Fibroblast of skin of abdomen (primary cell): ENCODE data around the gene CD79A. TPM values are rescaled to one million over a fixed set of nuclear protein-coding genes. Genes with fewer than 3 reads are reported as not detected.

Source experiments
- DNase-seq: peaks from one replicate; pipeline ENCODE4 v3.0.0-alpha.2; 2013
- polyA plus RNA-seq, 2 experiments: library from polyadenylated mRNA; unstranded; fragments of 120-200 nt; gene quantifications; one replicate each; pipeline ENCODE4 v1.2.1, GENCODE V29; 2013; ENCODE audit not compliant: insufficient read length in 2 of 2

The CD79A gene
- 0.63 TPM for polyA plus RNA-seq (2013, experiment 1 of 2; ENCODE audit: insufficient read length)
- 0.43 TPM for polyA plus RNA-seq (2013, experiment 2 of 2; ENCODE audit: insufficient read length)

DNA sequence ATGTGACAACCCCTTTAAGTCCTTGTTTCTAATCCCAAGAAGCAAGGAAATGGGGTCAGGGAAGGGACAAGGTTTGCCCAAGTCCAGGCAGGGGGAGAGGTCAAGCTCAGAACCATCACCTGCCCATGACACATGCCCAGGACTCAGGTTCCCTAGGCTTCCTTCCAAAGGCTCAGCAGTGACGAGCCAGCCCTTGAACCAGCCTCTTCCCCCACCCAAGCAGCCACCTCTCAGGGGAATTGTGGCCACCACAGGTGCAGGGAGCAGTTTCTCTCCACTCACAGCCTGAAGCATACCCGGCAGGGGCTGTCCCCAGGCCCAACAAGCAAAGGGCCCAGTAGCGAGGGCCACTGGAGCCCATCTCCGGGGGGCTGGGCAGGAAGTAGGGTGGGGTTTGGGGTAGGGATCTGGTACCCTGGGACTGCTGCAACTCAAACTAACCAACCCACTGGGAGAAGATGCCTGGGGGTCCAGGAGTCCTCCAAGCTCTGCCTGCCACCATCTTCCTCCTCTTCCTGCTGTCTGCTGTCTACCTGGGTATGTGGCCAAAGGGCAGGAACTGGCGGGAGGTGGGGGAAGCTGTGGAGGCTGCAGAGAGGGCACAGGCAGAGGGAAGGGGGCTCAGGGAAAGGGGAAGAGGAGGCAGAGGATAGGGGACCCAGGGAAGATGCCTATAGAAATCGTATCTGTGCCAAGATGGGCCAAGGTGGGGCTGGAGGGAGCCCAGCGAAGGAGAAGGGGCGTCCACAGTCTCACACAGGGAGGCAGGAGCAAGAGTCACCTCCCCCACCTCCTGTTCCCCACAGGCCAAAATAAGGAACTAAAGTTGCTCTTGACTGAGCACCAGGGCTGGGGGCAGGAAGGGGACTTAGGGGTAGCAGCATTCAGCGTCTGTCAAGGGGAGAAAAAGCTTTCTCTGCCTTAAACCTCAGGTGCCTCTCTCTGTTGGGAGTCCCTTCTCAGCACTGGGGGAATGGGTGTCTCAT, at the start of gene CD79A:
Gene CD79A (plus strand): TSS at position 433 of the 986 bp plus-strand sequence. CDS start 26 bp downstream, at position 459.
- DNase-seq, result no peak

- DNase-seq, result no peak
Measured at GRCh38 chr19:41837981-41838708, 38.9 kb upstream of the CD79A start.

- DNase-seq, result no peak
Measured at GRCh38 chr19:41839211-41839610, 37.9 kb upstream of the CD79A start.

GRCh38 chr19:41843371-41843770, 33.7 kb upstream of the CD79A start:
- DNase-seq, result no peak

GRCh38 chr19:41844601-41845000, 32.5 kb upstream of the CD79A start, which contains the start of gene LYPD4:
Gene LYPD4 (minus strand): TSS chr19:41844683. CDS start chr19:41839285, 5,398 bp downstream.
- no peak for DNase-seq

DNA sequence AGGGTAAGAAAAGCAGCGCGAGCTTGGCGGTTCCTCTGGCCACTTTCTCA, 32.3 kb upstream of the CD79A start, which contains the start of gene DMRTC2:
Gene DMRTC2 (plus strand): TSS at position 42 of the 50 bp plus-strand sequence. CDS start 2,387 bp downstream, outside the sequence.
- DNase-seq, result no peak

DNA sequence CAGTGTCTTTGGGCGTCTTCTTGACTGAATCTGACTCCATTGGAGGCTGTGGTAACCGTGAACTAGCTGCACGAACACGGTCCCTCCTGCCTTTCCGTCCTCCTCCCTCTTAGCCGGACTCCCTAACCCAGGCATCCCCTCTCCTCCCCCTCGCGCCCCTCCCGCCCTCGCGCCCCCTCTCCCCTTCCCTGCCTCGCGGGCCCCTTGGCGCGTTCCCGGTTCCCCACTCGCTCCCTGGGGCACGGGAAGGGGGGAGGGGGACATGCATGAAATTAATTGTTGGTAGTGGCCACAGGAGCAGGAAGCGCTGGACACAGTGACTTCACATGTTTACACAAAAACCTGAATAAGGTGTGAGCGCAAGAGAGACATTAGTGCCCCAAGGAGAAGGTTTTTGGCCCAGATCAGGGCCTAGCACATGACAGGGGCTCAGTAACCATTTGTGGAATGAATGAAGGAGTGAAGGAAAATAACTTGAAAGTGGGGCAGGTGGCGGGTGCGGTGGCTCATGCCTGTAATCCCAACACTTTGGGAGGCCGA, 32.0 kb upstream of the CD79A start:
- DNase-seq, result no peak

DNA sequence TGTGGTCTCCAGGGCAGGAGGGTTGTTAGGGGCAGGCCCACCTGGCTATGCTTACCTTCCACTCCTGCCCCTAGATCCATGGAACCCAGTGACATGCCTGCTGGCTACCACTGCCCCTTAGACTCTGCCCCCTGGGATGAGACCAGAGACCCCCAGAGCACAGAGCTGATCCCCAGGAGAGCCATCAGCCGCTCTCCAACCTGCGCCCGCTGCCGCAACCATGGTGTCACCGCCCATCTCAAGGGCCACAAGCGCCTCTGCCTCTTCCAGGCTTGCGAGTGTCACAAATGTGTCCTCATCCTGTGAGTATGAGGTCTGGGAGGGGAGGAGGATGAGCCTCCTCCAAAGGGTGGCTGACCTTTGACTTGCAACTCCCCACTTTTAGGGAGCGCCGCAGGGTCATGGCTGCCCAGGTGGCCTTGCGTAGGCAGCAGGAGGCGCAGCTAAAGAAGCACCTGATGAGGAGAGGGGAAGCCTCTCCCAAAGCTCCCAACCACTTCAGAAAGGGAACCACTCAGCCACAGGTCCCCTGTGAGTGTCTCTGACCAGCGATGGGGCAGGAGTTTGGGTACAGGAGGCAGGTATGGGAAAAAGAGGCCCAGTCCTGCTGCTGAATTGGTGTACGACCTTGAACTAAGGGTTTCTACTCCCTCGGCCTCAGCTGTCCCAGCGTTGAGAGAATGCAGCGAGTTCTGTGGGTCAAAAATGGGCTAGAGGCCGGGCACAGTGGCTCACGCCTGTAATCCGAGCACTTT, 29.6 kb upstream of the CD79A start:
- no peak for DNase-seq

GRCh38 chr19:41848666-41849065, 28.4 kb upstream of the CD79A start:
- DNase-seq, result no peak

DNA sequence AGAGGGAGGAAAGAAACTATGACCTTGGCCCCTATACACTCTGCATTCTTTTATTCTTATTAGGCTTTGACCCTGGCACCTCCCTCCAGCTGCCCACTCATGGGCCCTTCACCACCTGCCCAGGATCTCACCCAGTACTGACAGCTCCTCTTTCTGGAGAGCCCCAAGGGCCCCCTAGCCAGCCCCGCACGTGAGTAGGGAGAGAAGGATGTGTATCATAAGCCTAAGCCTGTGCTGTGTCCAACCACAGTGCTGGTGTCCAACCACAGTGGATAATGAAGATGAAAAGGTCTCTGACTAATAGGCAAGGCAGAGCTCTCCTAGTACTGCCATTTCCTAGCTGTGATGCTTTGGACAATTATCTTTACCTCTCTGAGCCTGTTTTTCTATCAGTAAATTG, 28.0 kb upstream of the CD79A start:
- DNase-seq, result no peak

DNA sequence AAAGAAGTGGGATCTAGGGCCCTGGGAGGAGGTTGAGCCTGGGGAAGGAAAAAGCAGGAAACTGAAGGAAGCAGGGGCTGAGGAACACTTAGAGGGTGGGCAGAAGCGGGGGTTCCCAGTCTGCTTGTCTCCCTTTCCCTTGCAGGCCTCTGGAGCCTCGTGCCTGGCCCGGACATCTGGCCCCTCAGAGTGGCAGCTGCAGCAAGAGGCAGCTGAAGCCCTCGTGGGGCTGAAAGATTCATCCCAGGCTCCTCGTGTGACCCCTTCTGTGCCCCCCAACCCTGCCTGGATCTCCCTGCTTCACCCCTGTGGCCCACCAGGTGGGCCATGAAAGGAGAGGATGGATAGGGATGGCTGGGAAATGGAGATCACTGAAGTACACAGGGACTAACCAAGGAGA, 26.7 kb upstream of the CD79A start:
- no peak for DNase-seq

GRCh38 chr19:41851456-41851855, 25.6 kb upstream of the CD79A start:
- no peak for DNase-seq

GRCh38 chr19:41853344-41853743, 23.7 kb upstream of the CD79A start:
- no peak for DNase-seq

DNA sequence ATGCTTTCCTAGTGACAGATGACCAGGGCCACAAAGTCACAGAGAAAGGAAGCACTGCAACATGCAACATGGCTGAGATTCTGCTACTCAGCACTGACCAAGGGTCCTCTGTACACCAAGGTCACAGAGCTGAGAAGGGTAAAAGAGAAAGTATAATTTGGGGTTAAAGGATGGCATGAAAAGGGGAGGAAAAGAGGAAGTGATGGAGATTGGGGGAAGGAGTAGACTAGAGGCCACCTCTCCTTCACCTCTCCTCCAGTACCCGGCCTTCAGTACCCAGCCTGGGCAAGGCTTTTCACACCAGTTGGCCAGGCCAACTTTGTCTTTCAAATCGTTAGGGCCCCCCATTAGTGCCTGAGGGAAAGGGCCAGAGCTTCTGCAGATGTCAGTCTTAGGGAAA, 23.3 kb upstream of the CD79A start:
- DNase-seq, result no peak

DNA sequence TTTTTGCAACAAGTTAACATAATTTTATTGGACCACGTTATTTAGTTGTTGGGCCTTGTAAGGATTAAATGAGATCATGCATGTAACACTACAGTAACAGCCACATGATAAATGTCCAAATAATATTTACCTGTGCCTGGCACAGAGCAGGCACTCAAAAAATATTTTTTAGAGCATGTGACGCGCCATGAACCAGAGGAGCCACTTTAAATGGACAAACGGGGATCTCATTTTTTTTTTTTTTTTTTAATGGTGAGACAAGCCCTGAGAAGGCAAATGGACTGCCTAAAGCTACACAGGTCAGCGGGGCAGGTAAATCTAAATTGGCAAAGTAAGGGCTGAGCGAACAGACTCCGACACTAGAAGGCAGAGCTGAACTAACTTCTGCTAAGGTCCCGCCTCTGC, 17.9 kb upstream of the CD79A start:
- no peak for DNase-seq

DNA sequence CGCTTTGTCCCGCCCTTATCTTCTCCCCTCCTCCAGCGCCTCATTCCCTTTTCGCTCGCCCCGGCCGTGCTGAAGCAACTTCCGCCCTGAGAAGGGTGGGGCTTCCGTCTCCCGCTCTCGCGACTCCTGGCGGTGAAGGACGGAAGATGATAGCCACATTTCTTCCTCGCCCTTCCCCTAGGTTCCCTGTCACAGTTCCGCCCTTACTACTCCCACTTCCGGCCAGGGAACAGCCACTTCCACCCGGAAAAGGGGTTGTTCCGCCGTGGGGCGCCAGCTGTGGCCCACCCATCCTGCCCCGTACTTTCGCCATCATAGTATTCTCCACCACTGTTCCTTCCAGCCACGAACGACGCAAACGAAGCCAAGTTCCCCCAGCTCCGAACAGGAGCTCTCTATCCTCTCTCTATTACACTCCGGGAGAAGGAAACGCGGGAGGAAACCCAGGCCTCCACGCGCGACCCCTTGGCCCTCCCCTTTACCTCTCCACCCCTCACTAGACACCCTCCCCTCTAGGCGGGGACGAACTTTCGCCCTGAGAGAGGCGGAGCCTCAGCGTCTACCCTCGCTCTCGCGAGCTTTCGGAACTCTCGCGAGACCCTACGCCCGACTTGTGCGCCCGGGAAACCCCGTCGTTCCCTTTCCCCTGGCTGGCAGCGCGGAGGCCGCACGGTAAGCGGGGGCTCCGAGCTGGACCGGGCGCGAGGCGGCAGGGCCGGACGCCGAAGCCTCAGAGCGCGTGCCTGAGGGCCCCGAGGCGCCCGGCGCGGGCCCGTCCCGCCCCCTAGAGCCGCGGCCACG, 17.3 kb upstream of the CD79A start, which contains the start of gene RPS19:
Gene RPS19 (plus strand): TSS at position 638 of the 801 bp plus-strand sequence. CDS start 520 bp downstream, outside the sequence.
- DNase-seq, result peak; percentile 98

- no peak for DNase-seq
Measured at GRCh38 chr19:41860419-41861115, 16.5 kb upstream of the CD79A start.

GRCh38 chr19:41861116-41861768, 15.8 kb upstream of the CD79A start:
- no peak for DNase-seq

- DNase-seq, result no peak
Measured at GRCh38 chr19:41861846-41862245, 15.2 kb upstream of the CD79A start.

- DNase-seq, result no peak
Measured at GRCh38 chr19:41862445-41862986, 14.6 kb upstream of the CD79A start.
